GM12872 (cell line): ENCODE measurements around the gene RNF212B.

ENCODE experiments used
- CTCF ChIP-seq: IDR thresholded peaks from 3 replicates; pipeline ENCODE4 v1.5.1; 2011; ENCODE audit warnings: low read depth, mild to moderate bottlenecking, low read length, moderate library complexity; ENCODE audit not compliant: insufficient read depth

Gene RNF212B

DNA sequence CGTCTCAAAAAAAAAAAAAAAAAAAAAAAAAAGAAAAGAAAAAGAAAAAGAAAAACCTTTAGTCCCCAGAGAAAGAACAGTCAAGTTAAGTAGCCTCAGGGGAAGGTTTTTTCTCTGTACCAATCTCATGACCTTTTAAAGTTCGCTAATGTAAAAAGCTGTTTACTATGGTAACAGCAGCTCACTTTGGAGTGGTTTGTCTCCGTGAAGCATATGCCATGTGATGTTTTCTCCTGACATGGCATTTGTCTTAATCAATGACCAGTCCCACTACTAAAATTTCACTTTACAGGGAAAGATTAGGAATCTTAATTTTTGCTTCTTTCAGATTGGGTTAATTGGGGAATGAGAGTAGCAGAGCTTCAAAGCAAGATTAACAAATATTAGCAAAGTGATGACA lies 4.3 kb downstream of the RNF212B start:
- TF ChIP-seq CTCF, result no peak

GRCh38 chr14:23243066-23243465 lies 5.3 kb downstream of the RNF212B start:
- TF ChIP-seq CTCF, result no peak

DNA sequence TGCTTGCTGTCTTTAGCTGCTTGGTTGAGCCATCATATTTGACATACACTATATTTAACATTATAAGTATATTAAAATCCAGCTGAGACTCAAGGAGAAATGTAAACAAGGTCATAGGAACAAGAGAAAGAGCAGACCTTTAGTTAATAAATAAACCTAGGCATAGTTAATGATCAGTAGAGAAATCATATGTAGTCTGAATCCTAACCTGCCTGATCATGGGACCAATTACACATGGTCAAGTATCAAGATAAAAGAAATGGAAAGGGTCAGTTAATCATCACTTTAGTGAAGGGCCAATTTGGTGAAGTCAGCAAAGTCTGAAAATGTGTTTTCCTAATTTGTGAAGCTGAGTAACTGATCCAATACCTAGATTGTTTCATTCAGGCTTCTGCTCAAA lies 7.5 kb downstream of the RNF212B start:
- TF ChIP-seq CTCF, result no peak

DNA sequence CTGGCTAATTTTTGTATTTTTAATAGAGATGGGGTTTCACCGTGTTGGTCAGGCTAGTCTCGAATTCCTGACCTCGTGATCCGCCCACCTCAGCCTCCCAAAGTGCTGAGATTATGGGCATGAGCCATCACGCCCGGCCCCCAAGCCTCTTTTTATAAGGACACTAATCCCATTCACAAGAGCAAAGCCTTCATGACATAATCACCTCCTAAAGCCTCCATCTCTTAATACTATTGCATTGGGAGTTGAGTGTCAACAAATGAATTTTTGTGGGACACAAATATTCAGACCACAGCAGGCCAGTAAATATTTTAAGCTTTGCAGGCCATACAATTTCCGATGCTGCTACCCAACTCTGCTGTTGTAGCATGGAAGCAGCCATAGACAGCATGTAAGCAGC lies 10.9 kb downstream of the RNF212B start:
- TF ChIP-seq CTCF, result no peak

DNA sequence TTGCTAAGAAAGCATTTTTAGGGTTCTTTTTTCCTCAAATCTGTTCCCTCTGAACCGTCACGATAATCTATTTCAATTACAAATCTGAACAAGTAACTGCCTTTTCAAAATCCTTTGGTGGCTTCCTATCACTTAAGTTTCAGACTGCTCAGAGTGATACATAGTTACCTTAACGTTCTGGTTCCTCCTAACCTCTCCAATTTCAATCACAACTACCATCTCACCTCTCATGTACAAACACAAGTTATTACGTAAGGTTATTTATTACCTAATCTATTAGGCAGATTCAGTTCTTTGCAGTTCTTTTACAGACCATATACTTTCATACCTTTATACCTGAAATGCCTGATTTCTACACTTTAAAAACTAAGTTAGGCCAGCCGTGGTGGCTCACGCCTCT lies 12.1 kb downstream of the RNF212B start:
- no peak for TF ChIP-seq CTCF

GRCh38 chr14:23252006-23252405 lies 14.3 kb downstream of the RNF212B start:
- TF ChIP-seq CTCF, result no peak

DNA sequence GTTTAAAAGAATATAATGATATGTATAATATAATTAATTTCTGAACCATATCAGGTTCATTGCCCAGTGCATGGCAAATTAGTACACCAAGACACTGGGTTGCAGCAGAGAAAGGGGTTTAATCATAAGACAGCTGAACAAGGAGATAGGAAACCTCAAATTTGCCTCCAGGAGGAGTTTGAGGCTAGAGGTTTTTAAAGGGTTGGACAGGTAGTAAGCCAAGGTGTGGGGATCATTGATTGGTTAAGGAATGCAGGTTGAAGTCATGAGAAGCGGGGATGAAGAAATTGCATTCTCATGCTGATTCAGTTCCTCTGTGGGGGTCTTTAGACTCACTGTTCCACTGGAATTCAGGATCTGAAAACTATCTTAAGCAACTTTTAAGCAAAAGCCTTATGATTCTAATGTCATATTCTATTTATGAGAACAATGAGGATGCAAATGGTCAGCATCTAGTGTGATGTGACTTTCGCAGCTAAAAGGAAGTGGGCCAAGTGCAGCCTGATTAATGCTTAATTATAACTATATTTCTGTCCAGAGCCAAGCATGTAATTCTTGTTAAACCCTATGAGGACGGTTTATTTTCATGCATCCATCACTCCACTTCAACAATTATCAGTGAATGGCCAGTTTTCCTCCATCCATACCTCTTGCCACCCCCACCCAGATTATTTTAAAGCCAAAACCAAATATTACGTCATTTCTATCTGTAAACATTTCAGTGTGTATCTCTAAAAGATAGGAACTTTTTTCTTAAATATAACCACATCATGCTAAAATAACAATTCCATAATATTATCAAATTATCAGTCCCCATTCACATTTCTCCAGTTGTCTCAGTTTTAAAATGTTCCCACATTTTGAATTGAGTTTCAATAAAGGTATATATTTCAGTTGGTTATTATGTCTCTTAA lies 14.9 kb downstream of the RNF212B start:
- TF ChIP-seq CTCF, result no peak

GRCh38 chr14:23258256-23258655 lies 20.5 kb downstream of the RNF212B start:
- TF ChIP-seq CTCF, result no peak
